Liver (tissue), 9 donors: ENCODE measurements around the gene PTAFR. TPM values are rescaled to one million over a fixed set of nuclear protein-coding genes. Genes with fewer than 3 reads are reported as not detected.
A peak's percentile ranks its signal among the peaks of the same experiment; 100 is the strongest.

ENCODE experiments used
- DNase-seq: peaks from one replicate; pipeline ENCODE4 v3.0.0-alpha.2; 2017; ENCODE audit warnings: low spot score
- H3K27ac ChIP-seq, 2 donors: one replicate each; pipeline ENCODE4 v1.7.0; 2013; ENCODE audit warnings: inconsistent platforms in 2 of 2, low read length in 2 of 2, control low read depth in 1 of 2, low read depth in 1 of 2, mild to moderate bottlenecking in 1 of 2
- H3K27me3 ChIP-seq, 4 donors: one replicate each; pipeline versions ENCODE4 v1.6.1 to v1.7.0; 2013; ENCODE audit warnings: low read length in 3 of 4, inconsistent platforms in 1 of 4, mild to moderate bottlenecking in 1 of 4, moderate library complexity in 1 of 4; ENCODE audit not compliant: control insufficient read depth in 4 of 4, insufficient read depth in 4 of 4
- H3K36me3 ChIP-seq, 4 donors: one replicate each; pipeline versions ENCODE4 v1.6.1 to v1.7.0; 2013; ENCODE audit warnings: low read length in 3 of 4, mild to moderate bottlenecking in 3 of 4, low read depth in 1 of 4, moderate library complexity in 1 of 4; ENCODE audit not compliant: control insufficient read depth in 4 of 4, insufficient read depth in 3 of 4
- H3K4me1 ChIP-seq, 4 donors: one replicate each; pipeline versions ENCODE4 v1.6.1 to v1.7.0; 2013; ENCODE audit warnings: low read length in 3 of 4, mild to moderate bottlenecking in 3 of 4, moderate library complexity in 1 of 4; ENCODE audit not compliant: control insufficient read depth in 4 of 4, insufficient read depth in 4 of 4
- H3K4me3 ChIP-seq, 3 donors: one replicate each; pipeline versions ENCODE4 v1.6.1 to v1.7.0; 2013; ENCODE audit warnings: low read length in 3 of 3, control low read depth in 1 of 3, low read depth in 1 of 3, mild to moderate bottlenecking in 1 of 3
- H3K9ac ChIP-seq, 2 donors: one replicate each; pipeline ENCODE4 v1.7.0; 2013; ENCODE audit warnings: low read length in 2 of 2, mild to moderate bottlenecking in 2 of 2, moderate library complexity in 2 of 2, control low read depth in 1 of 2, low read depth in 1 of 2
- H3K9me3 ChIP-seq, 4 donors: one replicate each; pipeline versions ENCODE4 v1.6.1 to v1.7.0; 2013; ENCODE audit warnings: low read length in 3 of 4; ENCODE audit not compliant: control insufficient read depth in 4 of 4
- ATF3 ChIP-seq: IDR thresholded peaks from 2 replicates; pipeline ENCODE4 v1.6.1; 2016; ENCODE audit warnings: antibody characterized with exemption
- EGR1 ChIP-seq, 2 donors: IDR thresholded peaks; 2 replicates each; pipeline ENCODE4 v1.6.1; 2016 to 2018; ENCODE audit warnings: antibody characterized with exemption in 2 of 2, low read depth in 2 of 2
- GABPA ChIP-seq, 2 donors: IDR thresholded peaks in 1 of 2; conservative IDR thresholded peaks in 1 of 2; 2 replicates each; pipeline ENCODE4 v1.6.1; 2016; ENCODE audit warnings: antibody characterized with exemption in 2 of 2, mild to moderate bottlenecking in 1 of 2, moderate library complexity in 1 of 2
- HNF4A ChIP-seq, 2 donors: conservative IDR thresholded peaks; 2 replicates each; pipeline ENCODE4 v1.6.1; 2016; ENCODE audit warnings: antibody characterized with exemption in 2 of 2, mild to moderate bottlenecking in 2 of 2
- HNF4G ChIP-seq: IDR thresholded peaks from 2 replicates; pipeline ENCODE4 v1.6.1; 2016; ENCODE audit warnings: antibody characterized with exemption
- JUND ChIP-seq, 2 donors: IDR thresholded peaks; 2 replicates each; pipeline ENCODE4 v1.6.1; 2016; ENCODE audit warnings: antibody characterized with exemption in 2 of 2
- NR2F2 ChIP-seq: IDR thresholded peaks from 2 replicates; pipeline ENCODE4 v1.6.1; 2016; ENCODE audit warnings: antibody characterized with exemption
- REST ChIP-seq: IDR thresholded peaks from 2 replicates; pipeline ENCODE4 v1.6.1; 2016; ENCODE audit warnings: antibody characterized with exemption, mild to moderate bottlenecking
- RXRA ChIP-seq, 2 donors: IDR thresholded peaks; 2 replicates each; pipeline ENCODE4 v1.6.1; 2017 to 2018; ENCODE audit warnings: antibody characterized with exemption in 2 of 2, mild to moderate bottlenecking in 1 of 2
- SP1 ChIP-seq: IDR thresholded peaks from 2 replicates; pipeline ENCODE4 v1.6.1; 2018; ENCODE audit warnings: antibody characterized with exemption, mild to moderate bottlenecking
- YY1 ChIP-seq: IDR thresholded peaks from 2 replicates; pipeline ENCODE4 v1.6.1; 2016; ENCODE audit warnings: antibody characterized with exemption, mild to moderate bottlenecking
- WGBS: extraction: QIAGEN DNeasy Blood & Tissue Kit; methylation state at CpG from one replicate; pipeline ENCODE4 v1.1.7; 2013; 5-methylcytosine and 5-hydroxymethylcytosine counted together
- polyA plus RNA-seq, 2 donors: library from polyadenylated mRNA; stranded (reverse) in 1 of 2; unstranded in 1 of 2; fragments of 200-250 nt in 1 of 2; fragments of >200 nt in 1 of 2; fragmentation: Nextera tagmentation in 1 of 2; extraction: Ambion mirVana in 1 of 2; gene quantifications; one replicate each; pipeline versions ENCODE4 v1.2.1 to v1.2.3, GENCODE V29; 2013 to 2015
- total RNA-seq, 2 donors: library from RNA; depleted of rRNA; stranded (reverse); fragments of >200 nt; gene quantifications; one replicate each; pipeline ENCODE4 v1.2.3, GENCODE V29; 2014
- TF ChIP-seq, protein P1 (sequence below): IDR thresholded peaks from 2 replicates; pipeline ENCODE4 v1.6.1; 2016; ENCODE audit warnings: antibody characterized with exemption
- TF ChIP-seq, protein P2 (sequence below): fragments of 150-350 bp; IDR thresholded peaks from 2 replicates; pipeline ENCODE4 v1.5.1; 2017; ENCODE audit warnings: improper control_type of control experiment, low read depth, low read length; ENCODE audit not compliant: missing input control
- TF ChIP-seq, protein P3 (sequence below): IDR thresholded peaks from 2 replicates; pipeline ENCODE4 v1.6.1; 2016; ENCODE audit warnings: antibody characterized with exemption
- donor health status: healthy.
- donor health status: healthy.
- donor health status: healthy.
- donor health status: healthy.
- donor health status: healthy.

Gene PTAFR
- total and polyA plus RNA-seq, 4 donors, result 0.82 to 4.1 (median 2.1) TPM

DNA sequence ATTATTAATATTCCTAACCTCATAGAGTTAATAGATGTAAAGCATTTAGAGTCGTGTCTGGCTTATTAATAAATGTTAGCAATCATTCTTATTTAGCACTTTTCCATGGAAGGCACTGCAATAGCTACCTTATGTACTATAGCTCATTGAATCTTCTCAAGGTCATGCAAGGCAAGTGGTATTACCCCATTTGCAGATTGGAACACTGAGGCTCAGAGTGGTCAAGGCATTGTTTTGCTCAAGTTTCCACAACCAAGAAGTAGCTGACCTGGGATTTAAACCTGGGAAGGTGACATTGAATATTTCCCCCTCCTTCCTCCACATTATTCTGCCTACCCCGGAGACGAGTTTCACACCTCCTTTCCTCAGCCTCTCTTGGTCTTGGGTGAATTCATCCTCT lies 50.3 kb downstream of the PTAFR start:
- H3K4me1 ChIP-seq, result no peaks in the 10 kb centered on the region
- no peak for DNase-seq
- 71% methylated on average over 3 of the region's 3 CpGs for WGBS
- no peaks in the 10 kb centered on the region for H3K27me3 ChIP-seq
- H3K36me3 ChIP-seq, result no peaks in the 10 kb centered on the region
- TF ChIP-seq JUND (IDR thresholded peaks at IDR 0.05) (no peak), SP1 (no peak), ATF3 (no peak), REST (no peak), RXRA (IDR thresholded peaks at IDR 0.05) (no peak), GABPA (IDR thresholded peaks at IDR 0.05 in 1 of 2, conservative IDR thresholded peaks at IDR 0.05 in 1 of 2) (no peak), HNF4G (no peak), NR2F2 (no peak), EGR1 (IDR thresholded peaks at IDR 0.05; ENCODE audit: low read depth in 2 of 2) (no peak), HNF4A (conservative IDR thresholded peaks at IDR 0.05) (no peak)
- TF ChIP-seq, protein P1, sequence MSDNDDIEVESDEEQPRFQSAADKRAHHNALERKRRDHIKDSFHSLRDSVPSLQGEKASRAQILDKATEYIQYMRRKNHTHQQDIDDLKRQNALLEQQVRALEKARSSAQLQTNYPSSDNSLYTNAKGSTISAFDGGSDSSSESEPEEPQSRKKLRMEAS, result no peak
- TF ChIP-seq, protein P2, sequence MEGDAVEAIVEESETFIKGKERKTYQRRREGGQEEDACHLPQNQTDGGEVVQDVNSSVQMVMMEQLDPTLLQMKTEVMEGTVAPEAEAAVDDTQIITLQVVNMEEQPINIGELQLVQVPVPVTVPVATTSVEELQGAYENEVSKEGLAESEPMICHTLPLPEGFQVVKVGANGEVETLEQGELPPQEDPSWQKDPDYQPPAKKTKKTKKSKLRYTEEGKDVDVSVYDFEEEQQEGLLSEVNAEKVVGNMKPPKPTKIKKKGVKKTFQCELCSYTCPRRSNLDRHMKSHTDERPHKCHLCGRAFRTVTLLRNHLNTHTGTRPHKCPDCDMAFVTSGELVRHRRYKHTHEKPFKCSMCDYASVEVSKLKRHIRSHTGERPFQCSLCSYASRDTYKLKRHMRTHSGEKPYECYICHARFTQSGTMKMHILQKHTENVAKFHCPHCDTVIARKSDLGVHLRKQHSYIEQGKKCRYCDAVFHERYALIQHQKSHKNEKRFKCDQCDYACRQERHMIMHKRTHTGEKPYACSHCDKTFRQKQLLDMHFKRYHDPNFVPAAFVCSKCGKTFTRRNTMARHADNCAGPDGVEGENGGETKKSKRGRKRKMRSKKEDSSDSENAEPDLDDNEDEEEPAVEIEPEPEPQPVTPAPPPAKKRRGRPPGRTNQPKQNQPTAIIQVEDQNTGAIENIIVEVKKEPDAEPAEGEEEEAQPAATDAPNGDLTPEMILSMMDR, result no peak
- TF ChIP-seq, protein P3, sequence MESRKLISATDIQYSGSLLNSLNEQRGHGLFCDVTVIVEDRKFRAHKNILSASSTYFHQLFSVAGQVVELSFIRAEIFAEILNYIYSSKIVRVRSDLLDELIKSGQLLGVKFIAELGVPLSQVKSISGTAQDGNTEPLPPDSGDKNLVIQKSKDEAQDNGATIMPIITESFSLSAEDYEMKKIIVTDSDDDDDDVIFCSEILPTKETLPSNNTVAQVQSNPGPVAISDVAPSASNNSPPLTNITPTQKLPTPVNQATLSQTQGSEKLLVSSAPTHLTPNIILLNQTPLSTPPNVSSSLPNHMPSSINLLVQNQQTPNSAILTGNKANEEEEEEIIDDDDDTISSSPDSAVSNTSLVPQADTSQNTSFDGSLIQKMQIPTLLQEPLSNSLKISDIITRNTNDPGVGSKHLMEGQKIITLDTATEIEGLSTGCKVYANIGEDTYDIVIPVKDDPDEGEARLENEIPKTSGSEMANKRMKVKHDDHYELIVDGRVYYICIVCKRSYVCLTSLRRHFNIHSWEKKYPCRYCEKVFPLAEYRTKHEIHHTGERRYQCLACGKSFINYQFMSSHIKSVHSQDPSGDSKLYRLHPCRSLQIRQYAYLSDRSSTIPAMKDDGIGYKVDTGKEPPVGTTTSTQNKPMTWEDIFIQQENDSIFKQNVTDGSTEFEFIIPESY, result no peak
- H3K9me3 ChIP-seq, result no peaks in the 10 kb centered on the region
- peak overlapping the region in 1 of 2 donors; percentile 69 for H3K27ac ChIP-seq
- H3K4me3 ChIP-seq, result no peak overlapping the region
- no peak overlapping the region for H3K9ac ChIP-seq

- Histone ChIP-seq H3K36me3 (no peaks in the 10 kb centered on the region), H3K27ac (no peak overlapping the region), H3K27me3 (no peaks in the 10 kb centered on the region), H3K9ac (no peak overlapping the region), H3K4me1 (no peaks in the 10 kb centered on the region), H3K4me3 (no peak overlapping the region), H3K9me3 (no peaks in the 10 kb centered on the region)
- TF ChIP-seq NR2F2 (no peak), YY1 (no peak), HNF4G (no peak), RXRA (IDR thresholded peaks at IDR 0.05) (no peak)
- TF ChIP-seq, protein P1, result no peak
- no peak for DNase-seq
- WGBS, result 59% methylated on average over 4 of the region's 4 CpGs
These were observed 53.0 kb downstream of the PTAFR start for GRCh38 chr1:28123461-28123961.
